HG03575 (cell line): ENCODE measurements around the gene PNRC1.
"Not testable (repeated sequence)": the region's sequence is repeated elsewhere in the genome, so short reads cannot be mapped to it uniquely, and the experiment has no call there.

ENCODE experiments used
- ATAC-seq: cut with Tn5 transposase; IDR thresholded peaks from one replicate; pipeline ENCODE4 v1.9.1; 2021; ENCODE audit not compliant: unreplicated experiment, insufficient number of reproducible peaks, low FRiP score; ENCODE audit errors: extremely low read depth

Gene PNRC1

GRCh38 chr6:89054208-89054607 lies 26.3 kb upstream of the PNRC1 start:
- no peak for ATAC-seq

DNA sequence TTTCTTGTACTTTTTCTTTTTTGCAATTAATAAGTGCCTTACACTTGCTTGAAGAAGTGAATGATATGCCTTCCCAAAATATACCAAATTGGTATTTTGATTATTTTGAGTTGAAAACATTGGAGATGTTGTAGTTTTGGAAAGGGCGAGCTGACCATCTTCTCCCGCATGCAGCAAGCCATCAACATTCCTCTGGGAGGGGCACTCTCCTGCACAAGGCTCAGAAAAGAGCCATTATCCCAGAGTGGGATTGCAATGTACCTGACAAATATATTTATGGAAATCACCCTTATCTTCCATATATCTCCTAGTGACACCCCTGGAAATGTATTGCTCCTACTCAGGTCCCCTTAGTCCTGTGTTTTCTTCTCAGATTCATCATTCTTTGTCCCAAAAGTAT lies 22.8 kb upstream of the PNRC1 start:
- no peak for ATAC-seq

GRCh38 chr6:89058627-89059026 lies 21.9 kb upstream of the PNRC1 start:
- ATAC-seq, result no peak

DNA sequence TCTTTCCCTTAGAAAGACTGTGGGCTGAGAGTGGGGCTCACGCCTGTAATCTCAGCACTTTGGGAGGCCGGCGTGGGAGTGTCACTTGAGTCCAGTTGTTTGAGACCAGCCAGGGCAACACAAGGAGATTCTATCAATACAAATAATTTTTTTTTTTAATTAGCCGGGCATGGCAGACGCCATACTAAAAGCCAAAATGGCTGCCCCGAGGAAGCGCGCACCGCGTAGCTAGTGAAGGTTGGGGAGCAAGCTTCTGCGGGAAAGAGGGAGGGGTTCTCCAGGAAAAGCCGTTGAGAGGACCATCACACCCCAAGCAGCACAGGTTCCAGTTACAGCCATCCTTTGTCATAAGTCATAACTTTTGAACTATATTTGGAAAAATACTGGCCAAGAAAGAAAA lies 21.3 kb upstream of the PNRC1 start:
- ATAC-seq, result no peak

GRCh38 chr6:89063881-89064280 lies 16.7 kb upstream of the PNRC1 start:
- no peak for ATAC-seq

DNA sequence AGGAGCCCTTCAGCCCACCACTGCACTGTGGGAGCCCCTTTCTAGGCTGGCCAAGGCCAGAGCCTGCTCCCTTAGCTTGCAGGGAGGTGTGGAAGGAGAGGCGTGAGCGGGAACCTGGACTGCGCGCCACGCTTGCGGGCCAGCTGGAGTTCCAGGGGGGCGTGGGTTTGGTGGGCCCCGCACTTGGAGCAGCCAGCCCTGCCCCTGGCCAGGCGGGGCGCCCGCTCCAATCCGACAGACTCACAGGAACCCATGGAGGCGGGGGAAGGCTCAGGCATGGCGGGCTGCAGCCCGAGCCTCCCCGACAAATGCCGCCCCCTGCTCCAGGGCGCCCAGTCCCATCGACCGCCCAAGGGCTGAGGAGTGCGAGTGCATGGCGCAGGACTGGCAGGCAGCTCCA lies 15.6 kb upstream of the PNRC1 start:
- ATAC-seq, result not testable (repeated sequence)

- ATAC-seq, result not testable (repeated sequence)
Measured at GRCh38 chr6:89066121-89066520, 14.4 kb upstream of the PNRC1 start.

- no peak for ATAC-seq
Measured at GRCh38 chr6:89066940-89067646, 13.5 kb upstream of the PNRC1 start.

- ATAC-seq, result no peak
Measured at GRCh38 chr6:89067796-89068195, 12.8 kb upstream of the PNRC1 start.

- ATAC-seq, result no peak
Measured at GRCh38 chr6:89068695-89069094, 11.9 kb upstream of the PNRC1 start.

DNA sequence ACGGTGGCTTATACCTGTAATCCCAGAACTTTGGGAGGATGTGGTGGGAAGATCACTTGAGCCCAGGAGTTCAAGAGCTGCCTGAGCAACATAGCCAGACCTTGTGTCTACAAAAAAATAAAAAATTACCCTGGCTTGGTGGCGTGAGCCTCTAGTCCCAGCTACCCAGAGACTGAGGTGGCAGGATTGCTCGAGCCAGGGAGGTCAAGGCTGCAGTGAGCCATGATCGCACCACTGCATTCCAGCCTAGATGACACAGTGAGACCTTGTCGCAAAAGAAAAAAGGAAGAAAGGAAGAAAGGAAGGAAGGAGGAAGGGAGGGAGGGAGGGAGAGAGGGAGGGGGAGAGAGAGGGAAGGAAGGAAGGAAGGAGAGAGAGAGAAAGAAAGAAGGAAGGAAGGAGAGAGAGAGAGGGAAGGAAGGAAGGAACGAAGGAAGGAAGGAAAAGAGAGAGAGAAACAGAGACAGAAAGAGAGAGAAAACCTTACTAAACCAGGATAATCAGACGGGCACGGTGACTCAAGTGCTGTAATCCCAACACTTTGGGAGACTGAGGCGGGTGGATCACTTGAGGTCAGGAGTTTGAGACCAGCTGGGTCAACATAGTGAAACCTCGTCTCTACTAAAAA lies 10.9 kb upstream of the PNRC1 start:
- ATAC-seq, result no peak

- ATAC-seq, result no peak
Measured at GRCh38 chr6:89071036-89071435, 9.5 kb upstream of the PNRC1 start.

GRCh38 chr6:89073014-89073620 lies 7.4 kb upstream of the PNRC1 start:
- ATAC-seq, result no peak

DNA sequence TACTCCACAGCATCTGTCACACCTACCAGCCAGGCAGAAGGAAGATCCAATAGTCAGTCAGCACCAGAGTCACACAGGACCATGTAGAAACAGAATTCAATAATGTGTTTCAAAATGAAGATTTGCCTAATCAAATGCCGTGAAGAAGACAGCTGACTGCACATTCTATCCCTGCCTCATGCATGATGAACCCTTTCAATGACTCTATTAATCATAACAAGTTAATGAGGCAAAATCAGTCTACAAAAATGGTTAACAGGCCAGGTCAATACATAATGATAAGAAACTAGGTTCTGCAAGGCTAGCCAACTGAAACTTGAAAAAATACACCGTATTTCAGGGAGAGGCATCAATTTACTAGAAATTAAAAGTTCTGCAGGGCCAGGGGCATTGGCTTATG lies 6.7 kb upstream of the PNRC1 start:
- ATAC-seq, result no peak

- no peak for ATAC-seq
Measured at GRCh38 chr6:89079511-89080234, 878 bp upstream of the PNRC1 start.

DNA sequence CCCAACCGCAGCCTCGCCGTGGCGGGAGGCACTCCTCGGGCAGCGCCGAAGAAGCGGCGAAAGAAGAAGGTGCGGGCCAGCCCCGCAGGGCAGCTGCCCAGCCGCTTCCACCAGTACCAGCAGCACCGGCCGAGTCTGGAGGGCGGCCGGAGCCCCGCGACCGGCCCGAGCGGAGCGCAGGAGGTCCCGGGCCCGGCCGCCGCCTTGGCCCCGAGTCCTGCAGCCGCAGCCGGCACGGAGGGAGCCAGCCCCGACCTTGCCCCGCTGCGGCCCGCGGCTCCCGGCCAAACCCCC lies 525 bp downstream of the PNRC1 start:
- ATAC-seq, result no peak

DNA sequence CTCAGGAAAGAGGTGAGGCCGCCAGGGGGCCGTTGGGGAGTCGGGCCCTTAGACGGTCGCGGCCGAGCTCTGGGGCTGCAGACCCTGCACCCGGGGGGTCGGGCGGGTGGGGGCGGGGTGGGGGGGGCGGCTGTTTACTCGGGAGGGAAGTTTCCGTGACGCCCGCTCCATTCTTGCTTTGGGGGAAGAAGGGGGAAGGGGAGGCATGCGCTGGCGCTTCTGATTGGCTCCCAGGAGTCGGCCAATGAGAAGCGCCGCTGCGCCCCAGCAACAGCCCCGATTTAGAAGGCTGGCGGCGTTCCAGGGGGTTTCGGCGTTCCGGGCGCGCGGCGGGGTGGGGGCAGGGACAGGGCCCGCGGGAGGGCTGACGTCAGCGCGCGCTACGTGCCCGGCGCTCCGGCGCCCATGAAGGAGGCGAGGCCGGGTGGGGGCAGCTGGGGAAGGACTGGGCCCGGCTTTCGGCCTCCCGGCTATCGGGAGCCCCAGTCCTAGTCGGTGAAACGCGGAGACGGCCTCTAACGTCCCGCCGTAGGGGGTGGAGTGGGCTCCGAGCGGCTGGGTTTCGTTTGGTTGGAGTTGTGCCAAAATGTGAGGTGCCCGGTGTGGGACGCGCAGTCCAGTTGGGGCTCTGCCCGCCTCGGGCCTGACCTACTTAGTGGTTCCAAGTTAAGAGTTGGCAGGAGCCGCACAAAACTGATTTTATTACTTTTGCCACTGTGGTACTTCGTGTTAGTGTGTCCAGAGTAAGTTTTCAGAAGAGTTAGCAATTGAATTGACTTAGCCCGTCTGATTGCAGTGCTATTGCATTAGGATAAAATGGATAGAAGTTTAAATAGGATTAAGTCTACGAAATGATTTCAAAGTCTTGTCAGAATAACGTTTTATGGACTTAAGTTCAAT lies 1.1 kb downstream of the PNRC1 start:
- no peak for ATAC-seq

GRCh38 chr6:89082486-89082891 lies 1.9 kb downstream of the PNRC1 start:
- ATAC-seq, result no peak

DNA sequence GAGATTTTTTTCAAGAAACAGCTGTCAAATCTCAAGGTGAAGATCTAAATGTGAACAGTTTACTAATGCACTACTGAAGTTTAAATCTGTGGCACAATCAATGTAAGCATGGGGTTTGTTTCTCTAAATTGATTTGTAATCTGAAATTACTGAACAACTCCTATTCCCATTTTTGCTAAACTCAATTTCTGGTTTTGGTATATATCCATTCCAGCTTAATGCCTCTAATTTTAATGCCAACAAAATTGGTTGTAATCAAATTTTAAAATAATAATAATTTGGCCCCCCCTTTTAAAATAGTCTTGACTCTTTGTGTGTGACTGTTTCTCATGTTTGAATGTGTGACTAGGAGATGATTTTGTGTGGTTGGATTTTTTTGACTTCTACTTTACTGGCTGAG lies 4.0 kb downstream of the PNRC1 start:
- ATAC-seq, result no peak
